Measurements from ENCODE around the gene FTO.

DNA sequence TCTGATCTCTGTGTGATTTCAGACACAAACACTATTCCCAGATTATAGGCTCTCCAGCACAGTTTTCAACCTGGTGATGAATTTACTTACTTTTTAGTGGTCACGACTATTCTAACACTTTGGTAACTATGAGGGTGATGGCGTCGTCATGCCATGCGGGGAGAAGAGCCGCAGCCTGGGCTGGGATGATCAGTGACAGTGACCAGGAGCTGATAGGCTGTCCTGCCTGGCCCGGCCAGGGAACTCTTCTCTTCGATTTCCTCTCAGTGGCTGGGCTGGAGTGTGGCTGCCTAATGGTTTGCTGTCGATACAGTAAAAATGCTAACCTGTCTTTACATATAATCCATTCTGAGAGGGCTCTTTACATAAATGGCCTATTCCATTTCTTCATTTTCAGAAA lies 469.5 kb downstream of the FTO start:
- no peak for TF ChIP-seq GATA2 (IDR thresholded peaks at IDR 0.05; ENCODE audit: low read depth, low read length)
- TF ChIP-seq GATA3 (IDR thresholded peaks at IDR 0.05; ENCODE audit: low read depth, low read length), result no peak
